ENCODE results near the gene NALF2. TPM values are rescaled to one million over a fixed set of nuclear protein-coding genes. Genes with fewer than 3 reads are reported as not detected.

The NALF2 gene
- total and polyA plus RNA-seq, 3 donors from 2014 or later: 2.3 to 4.1 (median 3.7) TPM

DNA sequence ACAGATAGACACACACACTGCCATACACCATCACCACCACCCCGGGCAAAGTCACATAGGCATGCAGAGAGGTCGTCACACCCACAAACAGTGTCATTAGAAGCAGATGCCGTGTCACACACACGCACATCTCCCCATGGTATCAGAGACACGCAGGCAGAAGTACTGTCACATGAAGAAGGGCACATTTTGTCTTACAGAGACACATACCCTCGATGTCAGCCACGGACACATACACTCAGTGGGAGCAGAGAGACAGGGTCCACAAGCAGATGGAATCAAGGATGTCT lies 3.3 kb downstream of the NALF2 start:
- DNase-seq: no peak
- H3K4me1 ChIP-seq: no peaks in the 10 kb centered on the region
- whole genome bisulfite sequencing, 2 donors: 89 to 100% methylated on average over 2 to 7 of the region's 7 CpGs
- H3K9me3 ChIP-seq: no peaks in the 10 kb centered on the region
- H3K36me3 ChIP-seq (ENCODE audit: low read depth, missing control alignments): no peaks in the 10 kb centered on the region
- no peaks in the 10 kb centered on the region for H3K27me3 ChIP-seq
- intact Hi-C loops (cut with DNase I; ENCODE audit: low total_unique reads): no loop called here
- TF ChIP-seq, protein P1, sequence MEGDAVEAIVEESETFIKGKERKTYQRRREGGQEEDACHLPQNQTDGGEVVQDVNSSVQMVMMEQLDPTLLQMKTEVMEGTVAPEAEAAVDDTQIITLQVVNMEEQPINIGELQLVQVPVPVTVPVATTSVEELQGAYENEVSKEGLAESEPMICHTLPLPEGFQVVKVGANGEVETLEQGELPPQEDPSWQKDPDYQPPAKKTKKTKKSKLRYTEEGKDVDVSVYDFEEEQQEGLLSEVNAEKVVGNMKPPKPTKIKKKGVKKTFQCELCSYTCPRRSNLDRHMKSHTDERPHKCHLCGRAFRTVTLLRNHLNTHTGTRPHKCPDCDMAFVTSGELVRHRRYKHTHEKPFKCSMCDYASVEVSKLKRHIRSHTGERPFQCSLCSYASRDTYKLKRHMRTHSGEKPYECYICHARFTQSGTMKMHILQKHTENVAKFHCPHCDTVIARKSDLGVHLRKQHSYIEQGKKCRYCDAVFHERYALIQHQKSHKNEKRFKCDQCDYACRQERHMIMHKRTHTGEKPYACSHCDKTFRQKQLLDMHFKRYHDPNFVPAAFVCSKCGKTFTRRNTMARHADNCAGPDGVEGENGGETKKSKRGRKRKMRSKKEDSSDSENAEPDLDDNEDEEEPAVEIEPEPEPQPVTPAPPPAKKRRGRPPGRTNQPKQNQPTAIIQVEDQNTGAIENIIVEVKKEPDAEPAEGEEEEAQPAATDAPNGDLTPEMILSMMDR (IDR thresholded peaks at IDR 0.05): no peak
- TF ChIP-seq POLR2A (IDR thresholded peaks at IDR 0.05): no peak
- no peak overlapping the region for H3K4me3 ChIP-seq
- H3K27ac ChIP-seq: no peak overlapping the region

DNA sequence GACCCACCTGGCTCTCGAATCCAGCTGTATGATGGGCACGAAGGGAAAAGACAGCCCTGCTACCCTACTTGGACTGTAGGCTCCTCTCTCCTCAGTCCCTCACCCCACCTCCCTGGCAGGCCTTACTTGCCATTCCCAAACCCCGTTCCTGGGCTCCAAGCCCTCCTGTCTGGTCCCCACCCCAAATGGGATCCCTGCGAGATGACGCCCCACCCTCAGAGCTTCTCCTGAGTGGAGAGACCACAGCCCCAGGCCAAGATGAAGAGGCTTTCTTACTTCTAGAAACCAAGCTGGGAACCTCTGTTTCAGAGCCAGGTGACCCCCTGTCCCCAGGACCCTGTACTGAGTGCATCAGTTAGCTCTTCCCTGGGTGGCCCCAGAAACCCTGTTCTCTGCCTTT lies 4.5 kb downstream of the NALF2 start:
- TF ChIP-seq, protein P1 (IDR thresholded peaks at IDR 0.05): no peak
- no peak for TF ChIP-seq POLR2A (IDR thresholded peaks at IDR 0.05)
- Histone ChIP-seq H3K4me3 (no peak overlapping the region), H3K27me3 (no peaks in the 10 kb centered on the region), H3K9me3 (no peaks in the 10 kb centered on the region), H3K4me1 (no peaks in the 10 kb centered on the region), H3K27ac (no peak overlapping the region), H3K36me3 (ENCODE audit: low read depth, missing control alignments) (no peaks in the 10 kb centered on the region)
- DNase-seq: no peak
- intact Hi-C loops (cut with DNase I; ENCODE audit: low total_unique reads): no loop called here
- 83 to 96% methylated on average over 2 to 5 of the region's 5 CpGs for WGBS, 2 donors

DNA sequence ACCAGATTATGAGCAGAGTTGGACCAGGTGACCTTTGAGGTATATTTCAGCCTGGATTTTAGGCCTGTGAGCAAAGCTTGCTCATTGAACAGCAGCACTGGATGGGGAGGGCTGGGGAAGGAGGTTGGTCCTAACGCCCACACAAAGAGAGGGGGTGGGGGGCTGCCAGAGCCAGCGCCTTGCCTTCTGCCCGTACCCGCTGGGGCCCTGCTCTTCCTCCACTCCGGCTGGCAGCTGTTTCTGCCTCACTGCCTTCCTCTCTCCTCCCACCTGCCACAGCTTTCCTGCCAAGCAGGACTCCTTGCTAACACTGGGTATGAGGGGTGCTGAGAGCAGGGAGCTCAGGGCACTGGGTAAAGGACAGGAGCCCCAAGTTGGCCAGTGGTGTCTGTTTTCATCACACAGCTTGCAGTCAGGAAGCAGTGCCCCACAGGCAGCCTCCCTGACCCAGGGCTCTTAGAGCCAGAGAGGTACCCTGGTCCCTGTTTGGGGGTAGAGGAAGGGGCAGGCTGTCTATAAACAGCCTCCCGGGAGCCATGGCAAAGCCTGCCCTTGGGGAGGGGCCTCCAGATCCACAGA lies 6.1 kb downstream of the NALF2 start:
- Histone ChIP-seq H3K9me3 (no peaks in the 10 kb centered on the region), H3K4me1 (no peaks in the 10 kb centered on the region), H3K27ac (no peak overlapping the region), H3K36me3 (ENCODE audit: low read depth, missing control alignments) (no peaks in the 10 kb centered on the region), H3K27me3 (no peaks in the 10 kb centered on the region), H3K4me3 (no peak overlapping the region)
- intact Hi-C loops (cut with DNase I; ENCODE audit: low total_unique reads): no loop called here
- TF ChIP-seq, protein P1 (IDR thresholded peaks at IDR 0.05): no peak
- TF ChIP-seq POLR2A (IDR thresholded peaks at IDR 0.05): no peak
- WGBS, 2 donors: 39% methylated on average over 6 of the region's 6 CpGs; no CpG with 5 or more reads in 1 of the 2 donors
- no peak for DNase-seq

DNA sequence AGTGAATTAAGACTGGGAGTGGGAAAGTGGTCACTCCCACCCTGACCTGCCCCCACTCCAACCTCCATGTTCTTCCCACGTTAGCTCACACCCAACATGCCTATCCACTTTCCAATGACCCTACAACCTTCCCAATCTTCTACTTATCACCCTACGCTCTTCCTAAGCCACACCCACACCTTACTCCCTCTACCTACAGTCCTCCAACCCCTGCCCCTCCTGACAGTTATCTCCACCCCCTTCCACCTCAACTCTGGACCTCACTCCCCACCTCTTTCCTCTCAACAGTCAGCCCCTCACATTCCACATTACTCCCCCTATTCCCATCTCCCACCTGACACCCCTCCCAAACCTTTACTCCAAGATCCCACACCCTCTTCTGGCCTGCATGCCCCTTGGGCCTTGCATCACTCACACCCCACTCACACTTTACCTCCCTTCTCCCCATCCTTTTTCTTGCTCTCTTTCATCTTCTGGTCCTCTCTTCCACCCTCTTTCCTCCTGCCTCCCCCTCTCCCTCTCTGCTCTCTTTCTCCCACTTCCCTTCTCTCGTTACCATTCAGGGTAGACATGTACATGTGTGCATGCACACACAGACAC lies 6.9 kb downstream of the NALF2 start:
- no peak overlapping the region for H3K27ac ChIP-seq
- H3K4me1 ChIP-seq: no peaks in the 10 kb centered on the region

More for the DNA sequence above, 6.9 kb downstream of the NALF2 start:
- TF ChIP-seq, protein P1 (IDR thresholded peaks at IDR 0.05): no peak
- TF ChIP-seq POLR2A (IDR thresholded peaks at IDR 0.05): no peak
- Histone ChIP-seq H3K9me3 (no peaks in the 10 kb centered on the region), H3K4me3 (no peak overlapping the region), H3K27me3 (no peaks in the 10 kb centered on the region), H3K36me3 (ENCODE audit: low read depth, missing control alignments) (no peaks in the 10 kb centered on the region)
- 79 to 95% methylated on average over 3 of the region's 3 CpGs for WGBS, 2 donors
- DNase-seq: no peak
- intact Hi-C loops (cut with DNase I; ENCODE audit: low total_unique reads): no loop called here
